ENCODE measurements around the gene DHRS4L2.
A peak's percentile ranks its signal among the peaks of the same experiment; 100 is the strongest.
"Not testable (repeated sequence)": the region's sequence is repeated elsewhere in the genome, so short reads cannot be mapped to it uniquely, and the experiment has no call there.

DHRS4L2 gene

GRCh38 chr14:23988607-23989363, at the start of gene DHRS4L2:
DHRS4L2 (plus strand) TSS chr14:23988929; CDS start chr14:23988948, 19 bp downstream.
- peak; percentile 61 for DNase-seq (ENCODE audit: low read depth)

- DNase-seq (ENCODE audit: low read depth), result no peak
Measured at GRCh38 chr14:23939607-23940326, 49.0 kb upstream of the DHRS4L2 start.

- no peak for DNase-seq (ENCODE audit: low read depth)
Measured at GRCh38 chr14:23941230-23941629, 47.5 kb upstream of the DHRS4L2 start.

GRCh38 chr14:23941669-23942068, 47.1 kb upstream of the DHRS4L2 start:
- no peak for DNase-seq (ENCODE audit: low read depth)

GRCh38 chr14:23942587-23942986, 46.1 kb upstream of the DHRS4L2 start:
- no peak for DNase-seq (ENCODE audit: low read depth)

GRCh38 chr14:23949069-23949468, 39.7 kb upstream of the DHRS4L2 start:
- DNase-seq (ENCODE audit: low read depth), result not testable (repeated sequence)

GRCh38 chr14:23950411-23951135, 38.2 kb upstream of the DHRS4L2 start:
- no peak for DNase-seq (ENCODE audit: low read depth)

- DNase-seq (ENCODE audit: low read depth), result not testable (repeated sequence)
Measured at GRCh38 chr14:23951136-23951466, 37.6 kb upstream of the DHRS4L2 start.

GRCh38 chr14:23951590-23952201, 37.0 kb upstream of the DHRS4L2 start:
- DNase-seq (ENCODE audit: low read depth), result no peak

GRCh38 chr14:23953116-23953463, 35.6 kb upstream of the DHRS4L2 start:
- not testable (repeated sequence) for DNase-seq (ENCODE audit: low read depth)

- DNase-seq (ENCODE audit: low read depth), result peak; percentile 75
Measured at GRCh38 chr14:23953464-23954278, 35.1 kb upstream of the DHRS4L2 start, which contains the start of gene DHRS4. DHRS4 (plus strand) TSS chr14:23953770; CDS start chr14:23953789, 19 bp downstream.

- DNase-seq (ENCODE audit: low read depth), result not testable (repeated sequence)
Measured at GRCh38 chr14:23954279-23954614, 34.5 kb upstream of the DHRS4L2 start.

GRCh38 chr14:23954965-23955364, 33.8 kb upstream of the DHRS4L2 start:
- not testable (repeated sequence) for DNase-seq (ENCODE audit: low read depth)

- DNase-seq (ENCODE audit: low read depth), result not testable (repeated sequence)
Measured at GRCh38 chr14:23955811-23956210, 32.9 kb upstream of the DHRS4L2 start.

- DNase-seq (ENCODE audit: low read depth), result not testable (repeated sequence)
Measured at GRCh38 chr14:23957913-23958569, 30.7 kb upstream of the DHRS4L2 start.

GRCh38 chr14:23960899-23961298, 27.8 kb upstream of the DHRS4L2 start:
- DNase-seq (ENCODE audit: low read depth), result not testable (repeated sequence)

GRCh38 chr14:23961704-23962103, 27.0 kb upstream of the DHRS4L2 start:
- DNase-seq (ENCODE audit: low read depth), result not testable (repeated sequence)

- DNase-seq (ENCODE audit: low read depth), result not testable (repeated sequence)
Measured at GRCh38 chr14:23969130-23969480, 19.6 kb upstream of the DHRS4L2 start.

- not testable (repeated sequence) for DNase-seq (ENCODE audit: low read depth)
Measured at GRCh38 chr14:23969481-23970282, 19.0 kb upstream of the DHRS4L2 start.

GRCh38 chr14:23970283-23970659, 18.5 kb upstream of the DHRS4L2 start:
- not testable (repeated sequence) for DNase-seq (ENCODE audit: low read depth)

Measured in iris pigment epithelial cell (primary cell).